Iris pigment epithelial cell (primary cell): ENCODE measurements around the gene OCEL1.
"Not testable (repeated sequence)": the region's sequence is repeated elsewhere in the genome, so short reads cannot be mapped to it uniquely, and the experiment has no call there.

ENCODE experiments used
- DNase-seq: peaks from one replicate; pipeline ENCODE4 v3.0.0-alpha.2; 2011; ENCODE audit warnings: low read depth

OCEL1 gene, protein sequence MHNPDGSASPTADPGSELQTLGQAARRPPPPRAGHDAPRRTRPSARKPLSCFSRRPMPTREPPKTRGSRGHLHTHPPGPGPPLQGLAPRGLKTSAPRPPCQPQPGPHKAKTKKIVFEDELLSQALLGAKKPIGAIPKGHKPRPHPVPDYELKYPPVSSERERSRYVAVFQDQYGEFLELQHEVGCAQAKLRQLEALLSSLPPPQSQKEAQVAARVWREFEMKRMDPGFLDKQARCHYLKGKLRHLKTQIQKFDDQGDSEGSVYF

DNA sequence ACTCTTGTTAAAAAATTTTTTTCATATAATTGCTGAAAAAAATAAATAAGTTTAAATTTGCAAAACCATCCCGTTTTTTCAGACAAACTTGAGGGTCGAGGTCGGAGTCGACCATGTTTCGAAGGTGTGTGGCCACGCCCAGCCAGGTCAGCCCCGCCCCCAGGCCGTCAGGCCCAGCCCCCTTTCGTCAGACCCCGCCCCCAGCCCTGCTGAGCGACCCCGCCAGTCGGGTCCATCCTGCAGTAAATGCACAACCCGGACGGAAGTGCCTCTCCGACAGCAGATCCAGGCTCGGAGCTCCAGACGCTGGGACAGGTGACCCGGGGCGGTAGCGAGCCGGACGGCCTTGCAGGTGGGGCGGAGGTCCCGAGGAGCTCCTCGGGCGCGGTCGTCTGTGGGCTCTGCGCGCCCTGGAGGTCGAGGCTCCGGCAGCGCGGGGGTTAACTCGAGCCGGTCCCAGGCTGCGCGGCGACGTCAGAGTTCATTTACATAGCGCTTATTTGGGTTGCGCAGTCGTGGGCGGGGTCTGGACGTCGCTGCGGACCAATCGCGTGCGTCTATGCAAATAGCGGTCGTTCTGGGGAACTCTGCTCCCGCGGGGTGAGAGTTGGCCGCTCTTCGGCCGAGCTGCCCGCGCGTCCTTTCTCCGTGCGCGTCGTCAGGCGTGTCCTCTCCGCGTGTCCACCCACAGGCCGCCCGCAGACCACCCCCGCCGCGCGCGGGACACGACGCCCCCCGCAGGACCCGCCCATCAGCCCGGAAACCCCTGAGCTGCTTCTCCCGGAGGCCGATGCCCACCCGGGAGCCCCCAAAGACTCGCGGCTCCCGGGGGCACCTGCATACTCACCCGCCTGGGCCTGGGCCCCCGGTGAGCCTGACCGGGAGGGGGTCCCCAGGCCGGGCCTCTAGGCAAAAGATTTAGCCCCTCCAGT is at the start of gene OCEL1:
OCEL1 (plus strand) TSS at position 225 of the 932 bp plus-strand sequence; CDS start at position 247, 22 bp downstream.
- DNase-seq: peak; percentile 98

GRCh38 chr19:17178291-17178690 is 47.7 kb upstream of the OCEL1 start:
- no peak for DNase-seq

DNA sequence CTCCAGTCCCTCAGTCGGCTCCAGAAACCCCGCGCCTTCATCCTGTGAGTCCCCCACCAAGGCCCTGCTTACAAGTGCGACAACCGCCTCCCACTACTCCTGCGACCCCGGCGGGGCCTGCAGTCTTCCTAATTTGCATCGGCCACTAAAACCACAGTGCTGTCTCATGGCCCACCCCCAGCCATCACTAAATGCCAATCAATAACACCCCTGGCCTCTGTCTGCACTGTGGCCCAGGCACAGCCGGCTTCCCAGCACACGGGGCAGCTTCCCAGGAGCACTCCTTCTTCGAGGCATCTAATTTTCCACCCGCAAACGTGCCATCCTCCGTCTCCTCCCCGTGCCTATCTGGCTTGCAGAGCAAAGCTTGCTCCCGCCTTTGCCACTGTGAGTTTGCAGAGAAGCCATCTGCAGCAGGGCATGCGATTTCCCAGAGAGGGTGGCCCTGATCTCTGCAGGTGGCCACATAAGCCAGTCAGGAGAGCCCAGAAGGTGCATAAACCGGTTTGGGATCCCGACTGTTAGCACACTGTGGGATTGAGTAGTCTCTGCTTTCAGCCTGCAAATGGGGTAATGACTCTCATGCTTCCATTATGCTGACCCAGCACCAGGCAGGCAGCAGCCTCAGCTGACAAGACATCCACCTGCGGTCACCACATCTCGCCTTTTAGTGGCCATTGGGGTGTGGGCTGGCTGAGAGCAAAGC is 44.9 kb upstream of the OCEL1 start:
- DNase-seq: no peak

DNA sequence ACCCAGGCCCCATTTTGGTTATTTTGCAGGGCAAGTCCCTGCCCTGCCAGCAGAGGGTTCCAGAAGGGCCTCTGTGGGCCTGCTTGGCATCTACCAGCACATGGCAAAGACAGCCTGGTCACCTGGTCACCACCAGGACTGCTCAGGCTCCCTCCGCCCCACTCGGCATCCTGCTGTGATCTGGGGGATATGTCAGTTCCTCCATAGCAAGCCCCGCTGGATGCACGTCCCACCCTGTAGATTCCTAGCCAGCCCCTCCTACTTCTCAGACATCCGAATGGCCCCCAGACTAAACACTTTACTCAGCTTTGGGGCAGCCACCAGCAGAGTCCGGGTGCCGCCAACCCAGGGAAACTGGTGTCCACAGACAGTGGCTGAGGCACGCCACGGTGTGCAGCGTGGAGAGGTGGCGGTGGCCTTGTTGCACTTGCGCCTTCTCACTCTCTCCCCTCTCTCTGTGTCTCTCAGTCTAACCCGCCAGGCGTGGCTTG is 42.7 kb upstream of the OCEL1 start:
- no peak for DNase-seq

DNA sequence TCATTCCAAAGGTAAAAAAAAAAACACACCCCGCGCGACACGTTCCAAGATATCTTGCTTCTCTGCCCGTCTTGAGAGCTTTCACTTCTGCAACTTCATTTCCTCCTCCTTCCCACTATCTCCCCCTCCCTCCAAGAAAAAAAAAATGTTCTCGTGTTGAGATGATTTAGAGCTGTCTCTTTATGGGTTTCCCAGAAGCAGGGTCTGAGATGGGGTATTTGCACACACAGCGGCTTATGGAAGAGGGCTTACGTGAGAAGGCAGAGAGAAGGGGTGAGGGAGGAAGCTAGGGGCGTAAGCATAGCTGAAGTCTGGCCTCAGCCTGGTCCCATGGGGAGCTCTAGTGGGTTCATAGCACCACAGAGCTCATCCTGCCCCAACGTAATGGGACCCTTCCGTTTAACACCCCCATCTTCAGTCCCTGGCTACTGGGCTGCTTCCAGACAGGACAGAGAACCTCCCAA is 42.1 kb upstream of the OCEL1 start:
- DNase-seq: no peak

- no peak for DNase-seq
Measured at GRCh38 chr19:17184371-17184841, 41.6 kb upstream of the OCEL1 start.

GRCh38 chr19:17185590-17185989 is 40.4 kb upstream of the OCEL1 start:
- no peak for DNase-seq

DNA sequence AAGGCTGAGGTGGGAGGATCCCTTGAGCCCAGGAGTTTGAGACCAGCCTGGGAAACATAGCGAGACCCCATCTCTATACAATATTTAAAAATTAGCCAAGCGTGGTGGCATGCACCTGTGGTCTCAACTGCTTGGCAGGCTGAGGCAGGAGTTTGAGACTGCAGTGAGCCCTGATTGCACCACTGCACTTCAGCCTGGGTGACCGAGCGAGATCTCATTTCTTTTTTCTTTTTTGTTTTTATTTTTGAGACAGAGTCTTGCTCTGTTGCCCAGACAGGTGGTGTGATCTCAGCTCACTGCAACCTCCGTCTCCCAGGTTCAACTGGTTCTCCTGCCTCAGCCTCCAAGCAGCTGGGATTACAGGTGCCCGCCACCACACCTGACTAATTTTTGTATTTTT is 34.3 kb upstream of the OCEL1 start:
- not testable (repeated sequence) for DNase-seq

DNA sequence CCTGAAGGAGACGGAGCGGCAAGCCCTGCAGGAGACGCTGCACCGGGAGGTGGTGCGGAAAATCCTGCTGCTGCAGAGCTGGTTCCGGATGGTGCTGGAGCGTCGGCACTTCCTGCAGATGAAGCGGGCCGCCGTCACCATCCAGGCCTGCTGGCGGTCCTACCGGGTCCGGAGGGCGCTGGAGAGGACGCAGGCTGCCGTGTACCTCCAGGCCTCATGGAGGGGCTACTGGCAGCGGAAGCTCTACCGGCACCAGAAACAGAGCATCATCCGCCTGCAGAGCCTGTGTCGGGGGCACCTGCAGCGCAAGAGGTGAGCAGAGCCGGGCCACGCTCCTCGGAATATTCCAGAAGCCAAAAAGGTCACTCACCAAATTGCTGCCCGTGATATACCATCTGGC is 33.3 kb upstream of the OCEL1 start:
- no peak for DNase-seq

GRCh38 chr19:17194608-17195007 is 31.4 kb upstream of the OCEL1 start:
- no peak for DNase-seq

GRCh38 chr19:17195106-17195505 is 30.9 kb upstream of the OCEL1 start:
- DNase-seq: no peak

- no peak for DNase-seq
Measured at GRCh38 chr19:17196610-17197009, 29.4 kb upstream of the OCEL1 start.

- DNase-seq: no peak
Measured at GRCh38 chr19:17197666-17198065, 28.4 kb upstream of the OCEL1 start.

DNA sequence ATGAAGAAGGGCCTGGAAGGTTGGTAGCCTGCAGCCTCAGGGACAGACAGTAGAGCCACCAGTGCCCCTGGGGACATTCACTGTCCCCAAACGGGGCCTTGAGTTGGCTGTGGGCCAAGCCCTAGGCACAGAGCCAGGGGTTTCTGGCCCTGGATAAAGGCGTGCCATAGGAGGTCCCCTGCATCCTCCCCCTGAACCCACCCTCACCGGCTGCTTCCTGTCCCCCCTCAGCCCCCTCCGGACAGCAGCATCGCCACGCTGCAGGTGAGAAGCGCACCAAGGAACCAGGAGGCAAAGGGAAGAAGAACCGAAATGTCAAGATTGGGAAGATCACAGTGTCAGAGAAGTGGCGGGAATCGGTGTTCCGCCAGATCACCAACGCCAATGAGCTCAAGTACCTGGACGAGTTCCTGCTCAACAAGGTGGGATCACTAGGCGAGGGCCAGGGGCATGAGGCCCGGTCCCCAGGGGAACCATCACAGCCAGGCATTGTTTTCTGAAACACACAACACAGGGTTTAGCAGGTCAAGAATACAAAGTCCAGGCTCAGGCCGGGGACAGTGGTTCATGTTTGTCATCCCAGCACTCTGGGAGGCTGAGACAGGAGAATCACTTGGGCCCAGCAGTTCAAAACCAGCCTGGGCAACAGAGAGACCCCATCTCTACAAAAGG is 25.5 kb upstream of the OCEL1 start:
- no peak for DNase-seq

GRCh38 chr19:17202249-17202648 is 23.8 kb upstream of the OCEL1 start:
- no peak for DNase-seq

GRCh38 chr19:17202713-17203112 is 23.3 kb upstream of the OCEL1 start:
- DNase-seq: no peak

GRCh38 chr19:17205237-17206140 is 20.5 kb upstream of the OCEL1 start:
- DNase-seq: peak; percentile 62

DNA sequence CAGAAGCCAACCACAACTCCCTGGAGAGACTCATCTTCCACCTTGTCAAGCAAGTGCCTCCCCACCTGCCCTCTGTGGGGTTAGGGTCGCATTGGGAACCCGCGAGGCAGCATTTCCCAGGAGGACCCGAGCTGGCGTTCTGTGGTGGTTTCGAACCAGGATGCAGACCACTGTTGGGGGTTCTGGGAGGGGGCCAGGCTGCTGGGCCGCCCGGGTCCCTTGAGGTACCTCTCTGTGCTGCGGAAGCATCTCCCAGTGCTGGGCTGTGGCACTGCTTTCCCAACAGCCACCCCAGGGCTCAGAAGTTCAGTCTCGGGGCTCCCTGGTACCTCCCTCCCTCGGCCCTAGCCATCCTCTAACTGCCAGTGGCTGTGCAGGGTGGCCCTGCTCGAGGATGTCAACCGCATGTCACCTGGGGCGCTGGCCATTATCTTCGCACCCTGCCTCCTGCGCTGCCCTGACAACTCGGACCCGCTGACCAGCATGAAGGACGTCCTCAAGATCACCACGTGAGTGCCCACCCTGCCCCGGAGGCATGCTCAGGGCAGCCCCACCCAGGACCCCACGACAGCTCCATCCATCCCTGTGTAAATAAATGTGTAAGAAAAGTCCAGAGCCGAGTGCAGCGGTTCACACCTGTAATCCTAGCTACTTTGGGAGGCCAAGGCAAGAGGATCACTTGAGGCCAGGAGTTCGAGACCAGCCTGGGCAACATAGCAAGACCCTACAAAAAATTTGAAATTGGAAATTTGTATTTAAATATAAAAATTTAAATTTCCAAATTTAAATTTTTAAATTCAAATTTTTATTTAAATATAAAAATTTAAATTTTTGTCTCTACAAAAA is 19.1 kb upstream of the OCEL1 start:
- no peak for DNase-seq
